ENCODE results near the gene RIPK1. TPM values are rescaled to one million over a fixed set of nuclear protein-coding genes. Genes with fewer than 3 reads are reported as not detected.
A peak's percentile ranks its signal among the peaks of the same experiment; 100 is the strongest.
"Not testable (repeated sequence)": the region's sequence is repeated elsewhere in the genome, so short reads cannot be mapped to it uniquely, and the experiment has no call there.

Gene RIPK1
- total and polyA plus RNA-seq, 2 experiments from 2014 or later: 15.3 to 26.2 TPM

GRCh38 chr6:3052481-3053230 is 15.6 kb upstream of the RIPK1 start:
- Histone ChIP-seq H3F3A (ENCODE audit: insufficient read depth) (peaks cover 23% of the 10 kb centered on the region), H3K79me2 (ENCODE audit: insufficient read depth) (no peaks in the 10 kb centered on the region), H3K4me2 (ENCODE audit: unreplicated experiment) (no peak overlapping the region), H3K9me3 (ENCODE audit: low read depth) (no peaks in the 10 kb centered on the region), H3K27ac (no peak overlapping the region), H4K20me1 (ENCODE audit: insufficient read depth) (no peaks in the 10 kb centered on the region), H3K9me2 (ENCODE audit: insufficient read depth) (no peaks in the 10 kb centered on the region), H3K4me3 (peak overlapping the region; percentile 68; the same call in 1 of the 2 replicates), H3K27me3 (replicated peaks; ENCODE audit: insufficient read depth) (no peaks in the 10 kb centered on the region), H2AFZ (peak overlapping the region; percentile 92), H3K9ac (no peak overlapping the region), H3K4me1 (ENCODE audit: insufficient read depth) (no peaks in the 10 kb centered on the region), H3K36me3 (ENCODE audit: low read depth) (no peaks in the 10 kb centered on the region)
- DNase-seq: peak; percentile 54
- TF ChIP-seq EZH2 (IDR thresholded peaks at IDR 0.05; ENCODE audit: insufficient read depth, poor library complexity, severe bottlenecking) (no peak), EZH2phosphoT487 (IDR thresholded peaks at IDR 0.05; ENCODE audit: insufficient read depth, low read depth) (no peak)
- WGBS, 2 experiments (ENCODE audit: low coverage in 1 of 2, low lambda C conversion rate in 2 of 2, missing lambda C conversion rate in 2 of 2): 83 to 84% methylated on average over 17 of the region's 17 CpGs
- in situ Hi-C loops (cut with MboI): no loop called here

DNA sequence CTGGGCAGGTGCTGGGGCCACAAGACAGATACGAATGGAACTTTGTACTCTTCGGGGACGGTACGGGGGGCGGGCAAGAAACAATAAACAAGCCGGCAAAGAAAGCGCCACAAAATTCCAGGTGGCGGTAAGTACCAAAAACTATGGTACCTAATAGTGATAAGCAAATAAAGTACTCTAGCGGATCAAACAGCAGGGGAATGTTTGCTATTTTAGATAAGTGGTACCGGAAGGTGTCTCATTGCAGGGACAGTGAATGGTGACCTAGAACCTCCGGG is 15.1 kb upstream of the RIPK1 start:
- WGBS, 2 experiments (ENCODE audit: low coverage in 1 of 2, low lambda C conversion rate in 2 of 2, missing lambda C conversion rate in 2 of 2): 83% methylated on average over 11 of the region's 11 CpGs
- Histone ChIP-seq H3F3A (ENCODE audit: insufficient read depth) (peaks cover 23% of the 10 kb centered on the region), H3K4me2 (ENCODE audit: unreplicated experiment) (peak overlapping the region; percentile 94), H3K9me2 (ENCODE audit: insufficient read depth) (no peaks in the 10 kb centered on the region), H2AFZ (peak overlapping the region; percentile 92), H3K9me3 (ENCODE audit: low read depth) (no peaks in the 10 kb centered on the region), H3K4me3 (peak overlapping the region; percentile 68), H3K27me3 (replicated peaks; ENCODE audit: insufficient read depth) (no peaks in the 10 kb centered on the region), H3K36me3 (ENCODE audit: low read depth) (no peaks in the 10 kb centered on the region), H3K4me1 (ENCODE audit: insufficient read depth) (no peaks in the 10 kb centered on the region), H4K20me1 (ENCODE audit: insufficient read depth) (no peaks in the 10 kb centered on the region), H3K27ac (no peak overlapping the region), H3K9ac (peak overlapping the region; percentile 76), H3K79me2 (ENCODE audit: insufficient read depth) (no peaks in the 10 kb centered on the region)
- TF ChIP-seq EZH2 (IDR thresholded peaks at IDR 0.05; ENCODE audit: insufficient read depth, poor library complexity, severe bottlenecking) (no peak), EZH2phosphoT487 (IDR thresholded peaks at IDR 0.05; ENCODE audit: insufficient read depth, low read depth) (no peak)
- in situ Hi-C loops (cut with MboI): no loop called here
- no peak for DNase-seq

GRCh38 chr6:3054229-3055157 is 13.8 kb upstream of the RIPK1 start:
- Histone ChIP-seq H2AFZ (peak overlapping the region; percentile 92), H3K4me2 (ENCODE audit: unreplicated experiment) (peak overlapping the region; percentile 94), H3K4me3 (peak overlapping the region; percentile 68), H3K27ac (peak overlapping the region; percentile 64), H3F3A (ENCODE audit: insufficient read depth) (peaks cover 23% of the 10 kb centered on the region), H3K9ac (peak overlapping the region; percentile 76)
- H3K9me2 ChIP-seq (ENCODE audit: insufficient read depth); H3K27me3 ChIP-seq (replicated peaks; ENCODE audit: insufficient read depth); H4K20me1 ChIP-seq (ENCODE audit: insufficient read depth); H3K36me3 ChIP-seq (ENCODE audit: low read depth); H3K79me2 ChIP-seq (ENCODE audit: insufficient read depth); H3K9me3 ChIP-seq (ENCODE audit: low read depth); H3K4me1 ChIP-seq (ENCODE audit: insufficient read depth): not testable (repeated sequence)
- in situ Hi-C loops (cut with MboI): loop anchor here (5.0 kb wide), 1 partner anchor 62 kb away; no protein-coding TSS in a partner anchor
- 9 to 11% methylated on average over 27 of the region's 27 CpGs for WGBS, 2 experiments (ENCODE audit: low coverage in 1 of 2, low lambda C conversion rate in 2 of 2, missing lambda C conversion rate in 2 of 2)
- DNase-seq: peak; percentile 73

DNA sequence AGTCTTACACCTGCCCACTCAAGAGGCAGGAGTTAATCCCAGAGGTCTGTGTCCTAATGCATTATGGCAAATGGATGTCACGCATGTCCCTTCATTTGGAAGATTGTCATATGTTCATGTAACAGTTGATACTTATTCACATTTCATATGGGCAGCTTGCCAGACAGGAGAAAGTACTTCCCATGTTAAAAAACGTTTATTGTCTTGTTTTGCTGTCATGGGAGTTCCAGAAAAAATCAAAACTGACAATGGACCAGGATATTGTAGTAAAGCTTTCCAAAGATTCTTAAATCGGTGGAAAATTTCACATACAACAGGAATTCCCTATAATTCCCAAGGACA is 13.2 kb upstream of the RIPK1 start:
- in situ Hi-C loops (cut with MboI): loop anchor here (5.0 kb wide), 1 partner anchor 63 kb away; no protein-coding TSS in a partner anchor
- not testable (repeated sequence) for H3K9me3 ChIP-seq (ENCODE audit: low read depth); H3K36me3 ChIP-seq (ENCODE audit: low read depth); H3K27me3 ChIP-seq (replicated peaks; ENCODE audit: insufficient read depth); H3K79me2 ChIP-seq (ENCODE audit: insufficient read depth); H3K4me3 ChIP-seq; H3K9me2 ChIP-seq (ENCODE audit: insufficient read depth); H2AFZ ChIP-seq; DNase-seq; H4K20me1 ChIP-seq (ENCODE audit: insufficient read depth); H3K9ac ChIP-seq; H3K27ac ChIP-seq; H3K4me1 ChIP-seq (ENCODE audit: insufficient read depth)
- Histone ChIP-seq H3F3A (ENCODE audit: insufficient read depth) (peaks cover 23% of the 10 kb centered on the region), H3K4me2 (ENCODE audit: unreplicated experiment) (peak overlapping the region; percentile 94)
- 60 to 63% methylated on average over 3 of the region's 3 CpGs for WGBS, 2 experiments (ENCODE audit: low coverage in 1 of 2, low lambda C conversion rate in 2 of 2, missing lambda C conversion rate in 2 of 2)

Data from GM23248 (cell line).